WTC11 (cell line): Measurements from ENCODE around the gene ERCC6.

Experiments
- CTCF ChIP-seq: fragments of 200-600 bp; IDR thresholded peaks from 2 replicates; pipeline ENCODE4 v1.8.0; 2022; ENCODE audit warnings: antibody characterized with exemption
- IRF1 ChIP-seq: sonication (generic); formaldehyde crosslinking; IDR thresholded peaks from 2 replicates; pipeline ENCODE4 v1.8.0; 2023; ENCODE audit warnings: missing genetic modification reagents
- KAT7 ChIP-seq: sonication (generic); formaldehyde crosslinking; IDR thresholded peaks from 2 replicates; pipeline ENCODE4 v1.8.1; 2023; ENCODE audit warnings: missing genetic modification reagents, mild to moderate bottlenecking, borderline replicate concordance
- RELA ChIP-seq: sonication (generic); formaldehyde crosslinking; IDR thresholded peaks from 2 replicates; pipeline ENCODE4 v1.8.1; 2022; ENCODE audit warnings: missing genetic modification reagents, mild to moderate bottlenecking, borderline replicate concordance

GRCh38 chr10:49577182-49577925 is 38.4 kb upstream of the ERCC6 start:
- TF ChIP-seq CTCF (no peak), RELA (CRISPR knock-in tag) (no peak), IRF1 (CRISPR knock-in tag) (no peak), KAT7 (CRISPR knock-in tag) (no peak)
